ENCODE measurements around the gene TEX264.
A peak's percentile ranks its signal among the peaks of the same experiment; 100 is the strongest.
"Not testable (repeated sequence)": the region's sequence is repeated elsewhere in the genome, so short reads cannot be mapped to it uniquely, and the experiment has no call there.

TEX264 gene, protein sequence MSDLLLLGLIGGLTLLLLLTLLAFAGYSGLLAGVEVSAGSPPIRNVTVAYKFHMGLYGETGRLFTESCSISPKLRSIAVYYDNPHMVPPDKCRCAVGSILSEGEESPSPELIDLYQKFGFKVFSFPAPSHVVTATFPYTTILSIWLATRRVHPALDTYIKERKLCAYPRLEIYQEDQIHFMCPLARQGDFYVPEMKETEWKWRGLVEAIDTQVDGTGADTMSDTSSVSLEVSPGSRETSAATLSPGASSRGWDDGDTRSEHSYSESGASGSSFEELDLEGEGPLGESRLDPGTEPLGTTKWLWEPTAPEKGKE

DNA sequence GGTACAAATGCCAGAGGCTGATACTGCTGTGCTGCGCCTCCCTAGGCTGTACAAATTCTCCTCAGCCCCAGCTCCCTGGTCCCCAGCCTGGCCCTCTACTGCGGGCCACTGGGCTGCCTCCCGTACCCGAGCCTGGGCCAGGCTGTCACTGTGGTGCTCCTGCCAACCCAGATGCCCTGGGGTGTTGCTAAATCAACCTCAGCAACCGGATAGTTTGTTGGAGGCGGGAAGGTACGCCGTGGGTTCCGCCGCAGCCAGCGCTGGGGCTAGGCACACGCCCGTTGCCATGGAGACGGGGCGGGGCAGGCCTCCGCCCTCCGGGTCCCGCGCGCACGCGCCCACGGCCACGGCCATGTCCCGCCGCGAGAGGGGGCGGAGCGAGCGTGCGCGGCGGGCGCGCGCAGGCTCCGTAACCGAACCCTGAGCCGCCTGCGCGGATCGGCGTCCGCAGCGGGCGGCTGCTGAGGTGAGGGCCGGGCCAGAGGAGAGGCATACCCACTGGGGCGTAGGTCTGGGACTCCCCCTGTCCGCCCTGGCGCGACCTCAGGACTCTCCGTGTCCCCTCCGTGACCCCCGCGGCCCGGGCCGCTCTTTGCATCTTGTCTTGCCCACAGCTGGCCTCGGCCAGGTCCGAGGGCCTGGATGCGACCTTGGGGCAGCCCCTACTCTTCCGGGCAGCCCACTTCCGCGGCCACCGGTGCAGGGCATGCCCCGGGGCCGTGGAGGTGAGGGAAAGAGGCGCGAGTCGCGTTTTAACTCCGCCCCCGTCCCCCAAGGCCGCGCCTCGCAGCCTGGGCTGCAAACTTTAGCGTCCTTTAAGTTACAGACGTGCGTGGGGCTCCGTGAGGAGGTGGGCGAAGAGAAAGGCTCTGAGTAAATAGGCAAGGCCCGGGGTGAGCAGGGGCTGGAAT, at the start of gene TEX264:
Gene TEX264, plus strand, starts transcription at position 430 of the 911 bp plus-strand sequence. CDS start 3,053 bp downstream, outside the sequence.
- peak; percentile 86 for DNase-seq (ENCODE audit: low read depth, low spot score)

DNA sequence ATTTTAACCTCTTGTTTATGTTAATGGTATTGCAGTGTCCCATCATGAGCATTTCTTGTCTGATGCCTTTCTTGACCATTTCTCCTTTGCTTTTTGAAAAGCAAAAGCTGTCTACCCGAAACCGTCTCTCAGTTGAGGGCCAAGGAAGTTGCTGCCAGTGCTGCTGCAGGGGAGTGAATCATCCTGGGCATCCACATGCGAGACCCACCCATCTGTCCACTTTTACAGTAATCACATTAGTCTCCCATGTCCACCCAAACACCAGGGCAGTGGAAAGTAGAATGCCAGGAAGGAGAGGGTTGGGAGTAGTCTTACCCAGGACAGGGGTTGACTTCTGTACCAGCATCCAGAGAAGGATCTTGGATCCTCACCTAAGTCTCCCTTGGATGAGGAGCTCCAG, 48.6 kb upstream of the TEX264 start:
- no peak for DNase-seq (ENCODE audit: low read depth, low spot score)

DNA sequence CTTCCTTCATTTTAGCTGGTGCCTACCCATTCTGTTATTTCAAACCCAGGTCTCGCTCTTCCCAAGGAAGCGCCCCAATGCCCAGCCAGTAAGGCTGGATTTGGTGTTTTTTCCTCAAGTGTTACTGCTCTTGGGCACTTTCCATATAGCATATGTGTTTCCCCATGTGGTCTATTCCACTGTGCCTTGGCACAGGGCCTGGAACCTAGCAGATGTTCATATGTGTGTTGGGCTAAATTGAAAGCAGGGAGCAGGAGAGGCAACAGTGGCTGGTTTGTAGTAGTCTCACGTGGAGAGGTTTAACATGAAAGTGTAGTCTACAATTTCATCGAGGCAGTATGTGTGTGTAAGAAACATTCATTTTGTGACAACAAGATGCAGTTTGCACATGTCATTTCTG, 48.2 kb upstream of the TEX264 start:
- DNase-seq (ENCODE audit: low read depth, low spot score), result no peak

DNA sequence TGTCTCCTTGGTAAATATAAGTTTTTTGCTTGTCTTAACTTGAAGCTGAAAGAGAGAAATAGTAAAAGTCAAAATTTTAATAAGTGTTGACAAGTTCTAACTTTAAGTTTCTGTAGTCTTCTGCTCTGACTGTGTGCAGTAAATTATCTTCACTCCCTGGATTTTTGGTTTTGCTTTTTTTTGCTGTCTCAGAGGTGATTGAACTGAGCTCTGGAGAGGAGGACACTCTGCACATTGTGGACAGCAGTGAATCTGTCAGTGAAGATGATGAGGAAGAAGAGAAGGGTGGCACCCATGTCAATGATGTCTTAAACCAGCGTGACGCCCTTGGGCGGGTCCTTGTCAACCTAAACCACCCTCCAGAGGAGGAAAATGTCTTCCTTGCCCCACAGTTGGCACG, 40.5 kb upstream of the TEX264 start:
- DNase-seq (ENCODE audit: low read depth, low spot score), result no peak

DNA sequence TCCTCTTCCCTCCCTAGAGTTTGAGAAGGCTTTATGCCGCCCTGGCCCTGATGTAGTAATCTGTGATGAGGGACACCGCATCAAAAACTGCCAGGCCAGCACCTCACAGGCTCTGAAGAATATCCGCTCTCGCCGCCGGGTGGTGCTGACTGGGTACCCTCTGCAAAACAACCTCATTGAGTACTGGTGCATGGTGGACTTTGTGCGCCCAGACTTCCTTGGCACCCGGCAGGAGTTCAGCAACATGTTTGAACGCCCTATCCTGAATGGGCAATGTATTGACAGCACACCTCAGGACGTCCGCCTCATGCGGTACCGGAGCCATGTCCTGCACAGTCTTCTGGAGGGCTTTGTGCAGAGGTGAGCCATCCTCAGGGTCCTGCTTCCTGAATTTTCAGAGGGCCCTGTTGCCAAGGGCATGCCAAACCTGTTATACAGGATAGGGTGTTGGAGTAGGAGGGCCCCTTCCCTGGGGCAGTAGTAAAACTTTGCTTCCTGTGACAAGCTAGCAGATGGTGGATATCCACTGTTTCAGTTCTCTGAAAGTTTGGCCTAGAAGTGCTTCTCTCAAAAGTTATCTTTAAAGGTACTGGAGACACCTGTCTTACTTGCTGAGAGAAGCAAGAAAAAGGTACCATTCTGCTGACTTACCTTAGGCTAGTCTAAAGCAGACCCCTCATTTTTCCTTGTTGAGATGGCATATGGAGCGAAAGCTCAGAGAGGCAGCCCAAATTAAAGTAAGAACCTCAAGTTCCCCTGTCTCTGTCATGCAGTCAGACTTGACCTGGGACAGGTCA, 33.7 kb upstream of the TEX264 start:
- no peak for DNase-seq (ENCODE audit: low read depth, low spot score)

DNA sequence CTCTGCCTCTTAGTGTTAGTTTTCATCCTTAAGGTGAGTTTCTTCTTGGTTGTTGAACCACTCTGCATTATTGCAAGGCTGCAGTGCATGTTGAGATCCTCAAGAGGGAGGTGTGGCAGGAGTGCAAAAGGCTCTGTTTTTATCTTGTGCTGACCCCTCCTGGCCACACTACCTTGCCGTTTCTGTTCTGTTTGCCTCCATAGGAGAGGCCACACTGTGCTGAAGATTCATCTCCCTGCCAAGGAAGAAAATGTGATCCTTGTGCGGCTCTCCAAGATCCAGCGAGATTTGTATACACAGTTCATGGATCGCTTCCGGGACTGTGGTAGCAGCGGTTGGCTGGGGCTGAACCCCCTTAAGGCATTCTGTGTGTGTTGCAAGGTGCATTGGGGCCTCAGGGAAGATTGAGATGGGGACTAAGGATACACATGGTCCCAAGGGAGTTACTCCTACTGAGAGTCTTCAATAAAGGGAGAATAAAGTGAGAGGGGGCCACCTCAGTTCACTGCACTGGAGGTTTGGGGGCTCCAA, 33.0 kb upstream of the TEX264 start:
- no peak for DNase-seq (ENCODE audit: low read depth, low spot score)

DNA sequence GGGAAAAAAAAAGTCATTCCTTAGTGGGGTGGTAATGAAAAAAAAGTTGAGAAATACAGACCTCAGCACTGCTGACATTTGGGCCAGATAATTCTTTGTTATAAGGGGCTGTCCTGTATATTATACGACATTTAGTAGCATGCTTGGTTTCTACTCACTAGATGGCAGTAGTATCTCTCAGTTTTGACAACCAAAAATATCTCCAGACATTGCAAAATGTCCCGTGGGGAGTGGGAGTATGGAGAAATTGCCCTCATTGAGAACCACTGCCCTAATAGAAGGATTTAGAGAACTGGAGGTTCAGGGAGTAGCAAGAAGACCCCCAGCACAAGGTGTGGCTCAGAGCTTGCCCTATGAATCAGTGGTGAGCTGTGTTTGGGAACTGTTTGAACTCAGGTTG, 28.6 kb upstream of the TEX264 start:
- DNase-seq (ENCODE audit: low read depth, low spot score), result no peak

DNA sequence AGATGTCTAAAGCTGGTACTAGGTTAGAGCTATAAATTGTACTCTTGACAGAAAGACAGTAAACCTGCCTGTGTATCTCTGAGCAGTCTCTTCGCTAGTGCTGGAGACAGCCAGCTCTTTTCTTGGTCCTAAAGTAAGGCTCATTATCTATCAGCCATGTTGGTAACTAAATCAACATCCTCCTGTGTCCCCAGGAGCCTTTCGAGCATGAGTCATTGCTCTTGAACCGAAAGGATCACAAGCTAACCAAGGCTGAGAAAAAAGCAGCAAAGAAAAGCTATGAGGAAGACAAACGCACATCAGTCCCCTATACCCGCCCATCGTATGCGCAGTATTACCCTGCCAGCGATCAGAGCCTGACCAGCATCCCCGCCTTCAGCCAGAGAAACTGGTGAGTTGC, 25.0 kb upstream of the TEX264 start:
- no peak for DNase-seq (ENCODE audit: low read depth, low spot score)

DNA sequence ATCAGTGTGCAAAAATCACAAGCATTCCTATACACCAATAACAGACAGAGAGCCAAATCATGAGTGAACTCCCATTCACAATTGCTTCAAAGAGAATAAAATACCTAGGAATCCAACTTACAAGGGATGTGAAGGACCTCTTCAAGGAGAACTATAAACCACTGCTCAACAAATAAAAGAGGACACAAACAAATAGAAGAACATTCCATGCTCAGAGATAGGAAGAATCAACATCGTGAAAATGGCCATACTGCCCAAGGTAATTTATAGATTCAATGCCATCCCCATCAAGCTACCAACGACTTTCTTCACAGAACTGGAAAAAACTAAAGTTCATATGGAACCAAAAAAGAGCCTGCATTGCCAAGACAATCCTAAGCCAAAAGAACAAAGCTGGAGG, 18.9 kb upstream of the TEX264 start:
- DNase-seq (ENCODE audit: low read depth, low spot score), result not testable (repeated sequence)

DNA sequence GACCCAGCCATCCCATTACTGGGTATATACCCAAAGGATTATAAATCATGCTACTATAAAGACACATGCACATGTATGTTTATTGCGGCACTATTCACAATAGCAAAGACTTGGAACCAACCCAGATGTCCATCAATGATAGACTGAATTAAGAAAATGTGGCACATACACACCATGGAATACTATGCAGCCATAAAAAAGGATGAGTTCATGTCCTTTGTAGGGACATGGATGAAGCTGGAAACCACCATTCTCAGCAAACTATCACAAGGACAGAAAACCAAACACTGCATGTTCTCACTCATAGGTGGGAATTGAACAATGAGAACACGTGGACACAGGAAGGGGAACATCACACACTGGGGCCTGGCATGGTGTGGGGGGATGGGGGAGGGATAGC, 17.6 kb upstream of the TEX264 start:
- DNase-seq (ENCODE audit: low read depth, low spot score), result not testable (repeated sequence)

DNA sequence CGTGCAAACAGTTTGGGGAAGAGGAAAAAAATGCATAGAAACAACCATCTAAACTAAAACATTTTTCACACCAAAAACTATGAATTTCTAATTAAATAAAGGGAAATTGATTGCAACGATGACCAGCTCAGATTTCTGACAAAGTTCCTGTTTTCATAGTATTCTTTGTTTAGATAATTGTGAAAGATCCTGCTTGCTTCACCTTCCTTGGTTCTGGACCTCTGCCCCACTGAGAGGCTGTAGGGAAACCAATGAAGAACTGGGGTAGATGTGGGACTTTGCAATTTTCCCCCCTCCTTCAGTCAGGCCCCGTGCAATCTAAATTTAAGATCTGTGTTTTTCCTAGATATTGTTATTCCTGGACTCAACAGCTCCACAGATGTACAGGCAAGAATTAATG, 13.8 kb upstream of the TEX264 start:
- no peak for DNase-seq (ENCODE audit: low read depth, low spot score)

DNA sequence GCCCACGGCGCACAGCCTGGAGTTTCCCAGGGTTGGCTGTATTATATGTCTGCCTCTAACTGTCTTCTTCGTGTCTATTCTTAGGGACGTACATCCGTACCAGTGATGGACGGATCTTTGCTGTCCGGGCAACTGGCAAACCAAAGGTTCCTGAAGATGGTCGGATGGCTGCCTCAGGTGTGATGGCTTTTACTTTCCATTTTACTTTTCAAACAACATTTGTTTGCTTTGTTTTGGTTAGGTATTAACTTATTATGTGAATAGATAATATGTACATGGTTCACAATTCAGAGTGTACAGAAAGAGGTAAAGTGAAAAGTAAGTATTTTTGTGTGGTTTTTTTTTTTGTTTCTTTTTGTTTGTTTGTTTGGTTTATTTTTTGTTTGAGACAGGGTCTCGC, 11.1 kb upstream of the TEX264 start:
- no peak for DNase-seq (ENCODE audit: low read depth, low spot score)

DNA sequence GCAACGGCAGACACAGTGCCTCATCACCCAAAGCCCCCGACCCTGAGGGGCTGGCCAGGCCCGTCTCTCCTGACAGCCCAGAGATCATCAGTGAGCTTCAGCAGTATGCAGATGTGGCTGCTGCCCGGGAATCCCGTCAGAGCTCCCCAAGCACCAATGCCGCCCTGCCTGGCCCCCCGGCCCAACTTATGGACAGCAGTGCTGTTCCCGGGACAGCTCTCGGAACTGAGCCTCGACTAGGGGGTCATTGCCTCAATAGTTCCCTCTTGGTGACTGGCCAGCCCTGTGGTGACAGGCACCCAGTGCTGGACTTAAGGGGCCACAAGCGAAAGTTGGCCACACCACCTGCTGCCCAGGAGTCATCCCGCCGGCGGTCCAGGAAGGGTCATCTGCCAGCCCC, 8.6 kb upstream of the TEX264 start:
- DNase-seq (ENCODE audit: low read depth, low spot score), result no peak

DNA sequence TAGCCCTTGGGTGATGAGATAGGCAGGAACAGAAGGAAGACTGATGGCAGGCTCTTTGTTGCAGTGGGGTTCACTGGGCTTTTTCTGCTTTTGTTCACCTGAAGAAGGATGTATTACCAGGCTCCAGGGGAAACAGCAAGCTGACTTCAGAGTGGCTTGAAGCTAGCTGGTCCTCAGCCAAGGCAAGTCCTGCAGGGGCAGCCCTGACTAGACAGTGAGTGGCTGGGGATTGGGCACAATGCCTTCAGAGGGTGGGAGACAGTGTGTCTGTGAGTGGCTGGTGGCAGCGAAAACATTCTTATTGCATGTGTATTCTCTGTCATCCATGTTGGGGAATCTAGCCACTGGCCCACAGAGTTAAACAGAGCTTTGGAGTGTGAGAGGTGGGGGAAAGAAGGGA, 2.3 kb upstream of the TEX264 start:
- DNase-seq (ENCODE audit: low read depth, low spot score), result no peak

DNA sequence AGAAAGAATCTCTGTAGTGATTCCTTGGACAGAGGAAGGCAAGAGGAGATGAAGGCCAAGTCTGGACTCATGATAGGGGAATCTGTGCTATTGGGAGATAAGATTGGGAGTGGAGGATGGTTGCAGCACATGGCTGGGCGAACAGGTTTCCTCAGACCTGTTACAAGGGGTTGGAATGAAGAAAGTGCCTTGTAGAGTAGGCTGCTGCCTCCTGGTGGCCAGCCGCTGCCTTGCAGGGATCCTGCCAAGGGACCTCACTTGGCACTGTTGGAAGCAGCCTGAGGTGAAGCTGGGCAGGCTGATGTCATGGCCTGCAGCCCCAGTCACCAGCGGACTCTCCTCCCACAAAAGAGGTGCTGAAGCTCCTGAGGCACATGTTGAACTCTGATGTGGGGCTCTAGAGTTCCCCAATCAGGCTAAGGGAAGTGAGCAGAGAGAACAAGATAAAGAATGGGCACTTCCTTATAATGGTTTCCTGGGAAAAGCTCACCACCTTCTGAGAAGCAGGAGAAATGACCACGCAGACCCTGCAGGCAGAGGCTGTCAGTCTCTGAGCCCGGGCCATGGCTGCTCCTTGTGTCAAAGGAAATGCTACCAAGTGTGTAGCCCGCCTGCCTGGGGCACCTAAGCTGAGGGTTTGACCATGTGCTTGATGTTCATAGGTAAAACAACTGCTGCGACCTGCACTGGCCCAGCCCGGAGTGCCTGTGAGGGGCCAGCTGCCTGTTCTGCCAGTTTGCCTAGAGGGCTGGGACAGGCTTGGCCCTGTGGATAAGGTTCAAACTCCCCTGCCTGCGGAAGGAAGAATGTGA, 1.6 kb upstream of the TEX264 start:
- DNase-seq (ENCODE audit: low read depth, low spot score), result peak; percentile 64

DNA sequence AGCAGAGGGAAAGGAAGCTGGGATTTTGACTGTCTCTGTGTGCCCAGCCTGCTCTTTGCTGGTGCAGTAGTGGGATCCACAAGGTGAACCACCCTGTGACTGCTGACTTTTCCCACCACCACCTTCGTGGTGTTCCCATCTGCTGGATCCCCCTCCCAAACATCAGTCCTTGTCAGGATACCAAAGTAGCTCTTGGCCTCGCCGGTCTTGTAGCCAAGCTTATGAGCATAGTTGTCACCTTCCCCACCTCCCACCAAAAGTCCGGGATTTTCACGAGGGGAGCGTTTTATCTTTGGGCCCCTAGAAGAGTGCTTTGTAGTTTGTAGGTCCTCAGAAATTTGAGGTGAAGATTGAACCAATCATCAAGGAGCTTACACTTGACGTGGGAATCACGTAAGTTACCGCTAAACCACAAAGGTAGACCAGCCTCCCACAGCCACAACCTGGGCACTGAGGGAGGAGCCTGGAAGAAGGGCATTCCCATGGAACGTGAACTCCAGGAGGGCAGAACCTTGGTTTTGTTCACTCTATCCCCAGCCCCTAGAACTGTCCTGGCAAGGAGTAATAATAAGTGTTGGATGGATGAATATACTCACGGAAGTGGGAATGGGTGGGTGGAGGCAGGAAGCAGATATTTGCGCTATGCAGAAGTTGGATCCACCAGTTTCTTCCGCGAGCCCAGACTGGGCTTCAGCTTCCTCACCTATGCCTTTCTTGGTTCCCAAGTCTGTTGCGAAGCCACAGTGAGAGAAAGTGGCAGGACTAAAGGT, 814 bp upstream of the TEX264 start:
- DNase-seq (ENCODE audit: low read depth, low spot score), result no peak

DNA sequence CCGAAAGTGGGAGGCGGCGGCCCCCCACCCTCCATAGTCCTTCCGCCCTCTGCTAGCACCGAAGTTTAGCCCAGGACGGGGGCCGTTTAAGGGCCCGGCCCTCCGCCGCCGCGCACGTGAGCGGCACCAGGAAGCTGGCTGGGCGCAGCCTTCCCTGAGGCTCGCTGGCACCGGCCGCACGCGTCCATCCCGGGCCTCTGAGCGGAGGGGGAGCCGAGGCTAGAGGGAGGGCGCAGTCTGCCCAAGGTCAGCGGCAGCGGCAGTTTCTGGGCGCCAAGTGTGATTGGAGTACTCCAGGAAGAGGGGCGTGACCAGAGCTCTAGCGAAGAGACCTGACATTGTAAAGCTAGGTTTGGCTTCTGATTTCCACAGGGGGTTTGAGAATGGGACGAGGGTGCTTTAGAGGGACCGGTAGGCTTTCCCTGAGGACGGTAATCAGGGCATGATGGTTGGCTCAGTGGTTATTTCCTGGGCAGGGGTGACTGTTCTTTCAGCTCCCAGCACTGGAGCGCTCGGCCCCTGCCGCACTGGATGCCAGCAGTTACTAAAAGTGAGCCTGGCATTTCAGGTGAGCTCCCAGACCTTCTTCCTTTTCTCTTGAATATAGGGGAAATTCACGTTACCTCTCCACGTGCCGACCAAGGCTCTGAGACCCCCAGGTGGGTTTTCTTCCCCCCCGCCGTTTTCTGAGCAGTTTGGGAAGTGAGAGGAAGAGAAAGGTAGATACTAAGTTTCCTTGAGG, 853 bp downstream of the TEX264 start:
- DNase-seq (ENCODE audit: low read depth, low spot score), result no peak

DNA sequence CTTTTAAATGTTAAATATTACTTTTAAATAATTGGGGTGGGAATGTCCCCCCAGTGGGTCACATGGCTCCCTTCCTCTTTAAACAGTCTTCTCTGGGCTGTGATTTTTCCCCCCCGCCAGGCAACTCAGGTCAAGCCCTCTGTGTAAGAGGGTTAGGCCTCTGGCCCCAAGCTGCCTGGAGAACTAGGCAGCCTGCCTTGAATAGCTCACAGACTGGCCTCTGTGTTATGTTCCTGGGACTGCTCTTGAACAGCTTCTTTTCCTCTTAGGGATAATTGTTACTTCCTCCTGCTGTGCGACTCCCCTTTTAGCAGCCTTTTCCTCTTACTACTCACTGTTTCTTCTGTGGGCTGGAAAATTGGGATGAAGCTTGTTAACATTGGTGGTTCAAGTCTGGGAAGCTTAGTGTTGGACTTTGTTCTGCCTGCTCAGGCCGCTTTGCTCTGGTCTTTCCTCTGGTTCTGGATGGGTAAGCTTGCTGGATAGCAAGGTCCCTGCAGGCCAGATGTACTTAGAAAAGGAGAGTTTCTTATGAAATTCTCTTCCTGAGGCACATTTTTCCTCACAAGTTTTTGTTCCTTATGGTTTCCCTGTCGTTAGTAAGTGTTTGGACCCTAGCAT, 2.2 kb downstream of the TEX264 start:
- DNase-seq (ENCODE audit: low read depth, low spot score), result no peak
